GM12891 (cell line): ENCODE results near the gene ELK3.

Experiments used
- PAX5 ChIP-seq: IDR thresholded peaks from 2 replicates; pipeline ENCODE4 v1.6.1; 2011; ENCODE audit warnings: low read length, moderate library complexity, mild to moderate bottlenecking; ENCODE audit not compliant: insufficient read depth, severe bottlenecking
- POLR2A ChIP-seq: IDR thresholded peaks from 2 replicates; pipeline ENCODE4 v1.6.1; 2011; ENCODE audit warnings: low read depth, low read length, control low read depth
- POLR2AphosphoS5 ChIP-seq: IDR thresholded peaks from 2 replicates; pipeline ENCODE4 v1.6.1; 2011; ENCODE audit warnings: low read depth, low read length, control low read depth

DNA sequence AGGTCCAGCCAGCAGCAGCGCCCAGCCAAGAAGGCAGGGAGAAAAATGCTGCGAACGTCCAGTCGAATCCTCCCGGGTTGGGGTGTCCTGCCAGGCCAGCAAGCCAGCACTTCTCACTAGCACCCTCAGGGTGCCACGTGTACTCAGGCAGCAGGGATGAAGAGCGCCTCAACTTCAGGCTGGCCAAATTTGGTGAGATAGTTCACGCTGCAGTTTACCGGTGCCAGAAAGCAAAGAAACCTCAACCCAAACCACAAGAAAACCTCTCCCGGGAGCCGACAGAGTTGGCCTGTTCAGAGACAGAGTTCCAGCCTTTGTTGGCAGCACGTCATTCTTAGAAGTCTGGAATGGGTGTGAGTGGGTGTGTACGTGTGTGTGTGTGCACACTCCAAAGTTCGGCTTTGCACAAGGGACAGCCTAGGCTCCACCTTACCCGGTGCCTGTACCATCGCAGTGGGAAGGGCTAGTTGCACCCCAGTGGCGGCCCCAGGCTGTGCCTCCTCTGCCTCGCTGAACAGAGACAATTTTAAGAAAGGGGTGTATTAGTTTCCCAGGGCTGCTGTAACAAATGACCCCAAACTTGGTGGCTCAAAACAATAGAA, 42.1 kb downstream of the ELK3 start:
- TF ChIP-seq POLR2AphosphoS5 (no peak), PAX5 (no peak), POLR2A (no peak)
